K562 (cell line): Measurements from ENCODE around the gene ATMIN. TPM values are rescaled to one million over a fixed set of nuclear protein-coding genes. Genes with fewer than 3 reads are reported as not detected.

ENCODE experiments used
- ARID1B ChIP-seq: fragments of 450-650 bp; IDR thresholded peaks from 2 replicates; pipeline ENCODE4 v1.6.1; 2016; ENCODE audit warnings: antibody characterized with exemption, mild to moderate bottlenecking, inconsistent platforms
- ARID4B ChIP-seq: sonication (generic); formaldehyde crosslinking; IDR thresholded peaks from 2 replicates; pipeline ENCODE4 v1.8.0; 2022; ENCODE audit warnings: mild to moderate bottlenecking, missing genetic modification reagents
- CEBPB ChIP-seq: fragments of 450-650 bp; IDR thresholded peaks from 2 replicates; pipeline ENCODE4 v1.6.1; 2016; ENCODE audit warnings: missing genetic modification characterization, missing compliant biosample characterization
- DPF2 ChIP-seq: fragments of 450-650 bp; IDR thresholded peaks from 2 replicates; pipeline ENCODE4 v1.6.1; 2016
- ELK1 ChIP-seq: sonication (generic); formaldehyde crosslinking; IDR thresholded peaks from 2 replicates; pipeline ENCODE4 v1.8.1; 2022; ENCODE audit warnings: missing genetic modification reagents
- FOXP1 ChIP-seq: sonication (generic); formaldehyde crosslinking; IDR thresholded peaks from 2 replicates; pipeline ENCODE4 v1.8.0; 2022; ENCODE audit warnings: mild to moderate bottlenecking, missing genetic modification reagents
- GABPB1 ChIP-seq: sonication (generic); formaldehyde crosslinking; IDR thresholded peaks from 2 replicates; pipeline ENCODE4 v1.8.0; 2022; ENCODE audit warnings: mild to moderate bottlenecking, missing genetic modification reagents
- GABPB2 ChIP-seq: fragments of 250-450 bp; sonication (Bioruptor Pico); conservative IDR thresholded peaks from 2 replicates; pipeline ENCODE4 v1.5.1; 2021; ENCODE audit warnings: mild to moderate bottlenecking
- HDGF ChIP-seq: fragments of 450-650 bp; IDR thresholded peaks from 2 replicates; pipeline ENCODE4 v1.6.1; 2016
- KAT7 ChIP-seq: sonication (generic); formaldehyde crosslinking; IDR thresholded peaks from 2 replicates; pipeline ENCODE4 v1.8.0; 2022; ENCODE audit warnings: missing genetic modification reagents, mild to moderate bottlenecking, borderline replicate concordance
- MAFF ChIP-seq: IDR thresholded peaks from 2 replicates; pipeline ENCODE4 v1.6.1; 2012; ENCODE audit warnings: low read length, improper control_type of control experiment
- NCOA2 ChIP-seq, 2 experiments: fragments of 450-650 bp; IDR thresholded peaks; 2 replicates each; pipeline ENCODE4 v1.6.1; 2018; ENCODE audit warnings: mild to moderate bottlenecking in 2 of 2, moderate library complexity in 1 of 2; ENCODE audit not compliant: partially characterized antibody in 2 of 2
- SIRT6 ChIP-seq: IDR thresholded peaks from one replicate; pipeline ENCODE4 v1.6.1; 2012; ENCODE audit warnings: low read depth, mild to moderate bottlenecking, control low read depth, inconsistent platforms, low read length, moderate library complexity
- SMARCB1 ChIP-seq: IDR thresholded peaks from 2 replicates; pipeline ENCODE4 v1.6.1; 2011; ENCODE audit warnings: improper control_type of control experiment, low read depth; ENCODE audit not compliant: insufficient read length
- TCF7 ChIP-seq: sonication (generic); IDR thresholded peaks from 2 replicates; pipeline ENCODE4 v1.6.1; 2016; ENCODE audit warnings: antibody characterized with exemption, borderline replicate concordance
- ZBTB1 ChIP-seq: sonication (generic); formaldehyde crosslinking; IDR thresholded peaks from 2 replicates; pipeline ENCODE4 v1.8.1; 2023; ENCODE audit warnings: missing genetic modification reagents, low read depth, mild to moderate bottlenecking, borderline replicate concordance
- ZNF77 ChIP-seq: fragments of 250-450 bp; sonication (Bioruptor Pico); IDR thresholded peaks from 2 replicates; pipeline ENCODE4 v1.5.0; 2020
- polyA plus RNA-seq, 8 experiments: library from polyadenylated mRNA; depleted of rRNA in 4 of 8; stranded (reverse) in 5 of 8; unstranded in 3 of 8; fragments of >200 nt; fragmentation: Nextera tagmentation in 2 of 8; fragmentation: Illumina TruSeq in 1 of 8; extraction: Ambion mirVana in 2 of 8; extraction: Trizol in 1 of 8; gene quantifications; 2 replicates each; pipeline versions ENCODE4 v1.2.1 to v1.2.3, GENCODE V29; 2011 to 2014; ENCODE audit warnings: inconsistent platforms in 1 of 8, missing spikeins in 1 of 8
- total RNA-seq, 7 experiments: library from RNA; depleted of rRNA in 6 of 7; stranded (reverse); fragments of >200 nt in 6 of 7; fragmentation: Illumina TruSeq in 2 of 7; extraction: Trizol in 2 of 7; gene quantifications; 2 replicates each; pipeline versions ENCODE4 v1.2.1 to v1.2.3, GENCODE V29; 2011 to 2021; ENCODE audit warnings: low replicate concordance in 1 of 7
- TF ChIP-seq, protein P1 (sequence below): fragments of 450-650 bp; conservative IDR thresholded peaks from 2 replicates; pipeline ENCODE4 v1.6.1; 2016; ENCODE audit warnings: missing genetic modification characterization, low read depth, mild to moderate bottlenecking, control low read depth, missing compliant biosample characterization
- TF ChIP-seq, protein P2 (sequence below), 2 experiments: fragments of 450-650 bp in 1 of 2; sonication (generic) in 1 of 2; formaldehyde crosslinking in 1 of 2; IDR thresholded peaks in 1 of 2; conservative IDR thresholded peaks in 1 of 2; 2 replicates each; pipeline versions ENCODE4 v1.6.1 to v1.8.1; 2016 to 2023; ENCODE audit warnings: mild to moderate bottlenecking in 2 of 2, moderate library complexity in 2 of 2, inconsistent platforms in 1 of 2, missing genetic modification reagents in 1 of 2
- TF ChIP-seq, protein P3 (sequence below): fragments of 250-450 bp; sonication (Bioruptor Pico); IDR thresholded peaks from 2 replicates; pipeline ENCODE4 v1.8.0; 2021; ENCODE audit warnings: borderline replicate concordance, mild to moderate bottlenecking, moderate library complexity; ENCODE audit not compliant: poor library complexity, severe bottlenecking

The ATMIN gene
- total and polyA plus RNA-seq, 9 of the 15 experiments (the other 6 are each of a cell fraction or from before 2014, with no cell fraction given), result 6.7 to 40.9 (median 23.4) TPM

DNA sequence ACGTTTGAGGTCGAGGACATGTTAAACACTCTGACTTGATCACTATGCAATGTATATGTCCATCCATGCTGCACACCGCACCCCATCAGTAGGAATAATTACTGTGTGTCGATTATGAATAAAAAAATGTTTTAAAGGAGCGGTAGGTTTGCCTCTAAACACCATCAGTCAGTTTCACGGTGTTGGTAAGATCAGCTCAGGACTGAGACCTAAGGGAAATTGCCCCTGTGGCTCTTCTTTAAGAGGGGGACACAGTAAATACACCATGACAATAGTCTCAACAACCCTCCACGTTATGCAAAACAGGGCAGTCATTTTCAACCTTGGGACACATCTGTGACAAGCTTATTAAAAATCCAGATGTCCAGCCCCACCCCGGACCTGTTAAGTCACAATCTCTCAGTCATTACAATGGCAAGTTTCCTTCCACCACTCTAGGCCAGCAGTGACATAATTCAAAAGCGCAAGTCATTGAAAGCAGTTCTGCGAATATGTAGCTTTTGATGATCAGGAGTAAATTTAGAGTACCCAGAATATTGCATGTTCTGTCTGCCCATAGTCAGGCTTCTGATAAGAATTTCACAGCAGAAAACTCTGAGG, 1.2 kb downstream of the ATMIN start (continued):
- TF ChIP-seq ARID4B (CRISPR knock-in tag) (peak; percentile 34; the same call in 1 of the 2 replicates), KAT7 (0 out of 2 replicates have a peak, but pooled peaks have one; percentile 19), CEBPB (tag) (0 out of 2 replicates have a peak, but pooled peaks have one; percentile 13), DPF2 (0 out of 2 replicates have a peak, but pooled peaks have one; percentile 49), ZNF77 (no peak), GABPB1 (no peak), ARID1B (peak; percentile 24; the same call in 1 of the 2 replicates), HDGF (no peak), FOXP1 (CRISPR knock-in tag) (0 out of 2 replicates have a peak, but pooled peaks have one; percentile 21), GABPB2 (CRISPR knock-in tag) (no peak), TCF7 (no peak), MAFF (no peak), SMARCB1 (no peak), NCOA2 (IDR thresholded peaks at IDR 0.05; ENCODE audit: partially characterized antibody in 2 of 2) (no peak), ZBTB1 (CRISPR knock-in tag) (no peak), ELK1 (CRISPR knock-in tag) (no peak), SIRT6 (no peak)
- TF ChIP-seq, protein P1, sequence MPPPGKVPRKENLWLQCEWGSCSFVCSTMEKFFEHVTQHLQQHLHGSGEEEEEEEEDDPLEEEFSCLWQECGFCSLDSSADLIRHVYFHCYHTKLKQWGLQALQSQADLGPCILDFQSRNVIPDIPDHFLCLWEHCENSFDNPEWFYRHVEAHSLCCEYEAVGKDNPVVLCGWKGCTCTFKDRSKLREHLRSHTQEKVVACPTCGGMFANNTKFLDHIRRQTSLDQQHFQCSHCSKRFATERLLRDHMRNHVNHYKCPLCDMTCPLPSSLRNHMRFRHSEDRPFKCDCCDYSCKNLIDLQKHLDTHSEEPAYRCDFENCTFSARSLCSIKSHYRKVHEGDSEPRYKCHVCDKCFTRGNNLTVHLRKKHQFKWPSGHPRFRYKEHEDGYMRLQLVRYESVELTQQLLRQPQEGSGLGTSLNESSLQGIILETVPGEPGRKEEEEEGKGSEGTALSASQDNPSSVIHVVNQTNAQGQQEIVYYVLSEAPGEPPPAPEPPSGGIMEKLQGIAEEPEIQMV (tag), result no peak
- TF ChIP-seq, protein P2, sequence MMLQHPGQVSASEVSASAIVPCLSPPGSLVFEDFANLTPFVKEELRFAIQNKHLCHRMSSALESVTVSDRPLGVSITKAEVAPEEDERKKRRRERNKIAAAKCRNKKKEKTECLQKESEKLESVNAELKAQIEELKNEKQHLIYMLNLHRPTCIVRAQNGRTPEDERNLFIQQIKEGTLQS (IDR thresholded peaks at IDR 0.05), result 0 out of 2 replicates have a peak, but pooled peaks have one; percentile 15
- TF ChIP-seq, protein P2 (CRISPR knock-in tag; conservative IDR thresholded peaks at IDR 0.05), result no peak
- TF ChIP-seq, protein P3, sequence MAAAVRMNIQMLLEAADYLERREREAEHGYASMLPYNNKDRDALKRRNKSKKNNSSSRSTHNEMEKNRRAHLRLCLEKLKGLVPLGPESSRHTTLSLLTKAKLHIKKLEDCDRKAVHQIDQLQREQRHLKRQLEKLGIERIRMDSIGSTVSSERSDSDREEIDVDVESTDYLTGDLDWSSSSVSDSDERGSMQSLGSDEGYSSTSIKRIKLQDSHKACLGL, result no peak
